ENCODE data around the gene KIF2C. TPM values are rescaled to one million over a fixed set of nuclear protein-coding genes. Genes with fewer than 3 reads are reported as not detected.

The KIF2C gene
- polyA plus RNA-seq, 1 donor from 2014 or later: 1.5 TPM

- H3K4me2 ChIP-seq (ENCODE audit: low read length): no peak overlapping the region
- TF ChIP-seq, protein P1, sequence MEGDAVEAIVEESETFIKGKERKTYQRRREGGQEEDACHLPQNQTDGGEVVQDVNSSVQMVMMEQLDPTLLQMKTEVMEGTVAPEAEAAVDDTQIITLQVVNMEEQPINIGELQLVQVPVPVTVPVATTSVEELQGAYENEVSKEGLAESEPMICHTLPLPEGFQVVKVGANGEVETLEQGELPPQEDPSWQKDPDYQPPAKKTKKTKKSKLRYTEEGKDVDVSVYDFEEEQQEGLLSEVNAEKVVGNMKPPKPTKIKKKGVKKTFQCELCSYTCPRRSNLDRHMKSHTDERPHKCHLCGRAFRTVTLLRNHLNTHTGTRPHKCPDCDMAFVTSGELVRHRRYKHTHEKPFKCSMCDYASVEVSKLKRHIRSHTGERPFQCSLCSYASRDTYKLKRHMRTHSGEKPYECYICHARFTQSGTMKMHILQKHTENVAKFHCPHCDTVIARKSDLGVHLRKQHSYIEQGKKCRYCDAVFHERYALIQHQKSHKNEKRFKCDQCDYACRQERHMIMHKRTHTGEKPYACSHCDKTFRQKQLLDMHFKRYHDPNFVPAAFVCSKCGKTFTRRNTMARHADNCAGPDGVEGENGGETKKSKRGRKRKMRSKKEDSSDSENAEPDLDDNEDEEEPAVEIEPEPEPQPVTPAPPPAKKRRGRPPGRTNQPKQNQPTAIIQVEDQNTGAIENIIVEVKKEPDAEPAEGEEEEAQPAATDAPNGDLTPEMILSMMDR (IDR thresholded peaks at IDR 0.05; ENCODE audit: poor library complexity, severe bottlenecking): no peak
- TF ChIP-seq, protein P2, sequence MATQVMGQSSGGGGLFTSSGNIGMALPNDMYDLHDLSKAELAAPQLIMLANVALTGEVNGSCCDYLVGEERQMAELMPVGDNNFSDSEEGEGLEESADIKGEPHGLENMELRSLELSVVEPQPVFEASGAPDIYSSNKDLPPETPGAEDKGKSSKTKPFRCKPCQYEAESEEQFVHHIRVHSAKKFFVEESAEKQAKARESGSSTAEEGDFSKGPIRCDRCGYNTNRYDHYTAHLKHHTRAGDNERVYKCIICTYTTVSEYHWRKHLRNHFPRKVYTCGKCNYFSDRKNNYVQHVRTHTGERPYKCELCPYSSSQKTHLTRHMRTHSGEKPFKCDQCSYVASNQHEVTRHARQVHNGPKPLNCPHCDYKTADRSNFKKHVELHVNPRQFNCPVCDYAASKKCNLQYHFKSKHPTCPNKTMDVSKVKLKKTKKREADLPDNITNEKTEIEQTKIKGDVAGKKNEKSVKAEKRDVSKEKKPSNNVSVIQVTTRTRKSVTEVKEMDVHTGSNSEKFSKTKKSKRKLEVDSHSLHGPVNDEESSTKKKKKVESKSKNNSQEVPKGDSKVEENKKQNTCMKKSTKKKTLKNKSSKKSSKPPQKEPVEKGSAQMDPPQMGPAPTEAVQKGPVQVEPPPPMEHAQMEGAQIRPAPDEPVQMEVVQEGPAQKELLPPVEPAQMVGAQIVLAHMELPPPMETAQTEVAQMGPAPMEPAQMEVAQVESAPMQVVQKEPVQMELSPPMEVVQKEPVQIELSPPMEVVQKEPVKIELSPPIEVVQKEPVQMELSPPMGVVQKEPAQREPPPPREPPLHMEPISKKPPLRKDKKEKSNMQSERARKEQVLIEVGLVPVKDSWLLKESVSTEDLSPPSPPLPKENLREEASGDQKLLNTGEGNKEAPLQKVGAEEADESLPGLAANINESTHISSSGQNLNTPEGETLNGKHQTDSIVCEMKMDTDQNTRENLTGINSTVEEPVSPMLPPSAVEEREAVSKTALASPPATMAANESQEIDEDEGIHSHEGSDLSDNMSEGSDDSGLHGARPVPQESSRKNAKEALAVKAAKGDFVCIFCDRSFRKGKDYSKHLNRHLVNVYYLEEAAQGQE (IDR thresholded peaks at IDR 0.05; ENCODE audit: borderline replicate concordance): no peak
- TF ChIP-seq TAF1 (IDR thresholded peaks at IDR 0.05; ENCODE audit: low read depth) (no peak), SMC3 (conservative IDR thresholded peaks at IDR 0.05; ENCODE audit: poor library complexity) (no peak), POLR2AphosphoS5 (IDR thresholded peaks at IDR 0.05) (no peak), EP300 (conservative IDR thresholded peaks at IDR 0.05; ENCODE audit: poor library complexity, severe bottlenecking) (no peak), RAD21 (conservative IDR thresholded peaks at IDR 0.05) (no peak), EZH2 (IDR thresholded peaks at IDR 0.05; ENCODE audit: borderline replicate concordance, insufficient read depth, low read length, poor library complexity, severe bottlenecking) (no peak), MXI1 (conservative IDR thresholded peaks at IDR 0.05; ENCODE audit: poor library complexity, severe bottlenecking) (no peak)
- H3K9ac ChIP-seq (ENCODE audit: low read length): no peak overlapping the region
- no peaks in the 10 kb centered on the region for H3K27me3 ChIP-seq (ENCODE audit: insufficient read depth, low read depth, low read length)
- H2AFZ ChIP-seq (ENCODE audit: low read depth, low read length): no peak overlapping the region
- H3K9me2 ChIP-seq (ENCODE audit: insufficient read depth, low read length): no peaks in the 10 kb centered on the region
- no peaks in the 10 kb centered on the region for H3K9me3 ChIP-seq (ENCODE audit: low read length)
- H3K4me3 ChIP-seq (ENCODE audit: low read length): no peak overlapping the region
- H3F3A ChIP-seq (ENCODE audit: insufficient read depth, low read length, poor library complexity, severe bottlenecking): no peaks in the 10 kb centered on the region
- H3K79me2 ChIP-seq (replicated peaks; ENCODE audit: insufficient read depth, low read length): no peaks in the 10 kb centered on the region
- no peaks in the 10 kb centered on the region for H3K36me3 ChIP-seq (ENCODE audit: insufficient read depth, low read length)
- no peaks in the 10 kb centered on the region for H4K20me1 ChIP-seq (ENCODE audit: insufficient read depth)
- H3K27ac ChIP-seq (ENCODE audit: low read length): no peak overlapping the region
Observed at GRCh38 chr1:44707959-44708831, 31.4 kb upstream of the KIF2C start.

DNA sequence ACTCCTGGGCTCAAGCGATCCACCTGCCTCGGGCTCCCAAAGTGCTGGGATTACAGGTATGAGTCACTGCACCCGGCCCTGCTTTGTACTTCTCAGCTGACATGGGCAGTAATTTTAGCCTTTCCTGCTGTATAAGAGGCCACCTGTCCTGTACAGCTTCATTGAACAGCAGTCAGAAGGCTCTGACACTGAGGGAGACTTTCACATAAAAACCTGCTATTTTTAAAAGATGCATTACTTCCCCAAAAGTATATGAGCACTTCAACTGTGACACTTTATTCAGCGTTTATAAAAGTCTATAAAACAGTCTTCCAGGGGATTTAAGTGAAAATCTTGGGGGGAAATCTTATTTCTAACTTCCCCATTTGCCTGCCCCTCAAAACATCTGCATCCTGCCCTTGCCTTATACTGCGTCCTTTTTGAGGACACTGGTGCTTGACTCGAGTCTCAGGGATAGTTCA lies 26.3 kb upstream of the KIF2C start:
- Histone ChIP-seq H3K27ac (ENCODE audit: low read length) (no peak overlapping the region), H3K4me3 (ENCODE audit: low read length) (no peak overlapping the region), H3K9me2 (ENCODE audit: insufficient read depth, low read length) (no peaks in the 10 kb centered on the region), H3K79me2 (replicated peaks; ENCODE audit: insufficient read depth, low read length) (no peaks in the 10 kb centered on the region), H3K27me3 (ENCODE audit: insufficient read depth, low read depth, low read length) (no peaks in the 10 kb centered on the region), H3K9me3 (ENCODE audit: low read length) (no peaks in the 10 kb centered on the region), H2AFZ (ENCODE audit: low read depth, low read length) (no peak overlapping the region), H3K36me3 (ENCODE audit: insufficient read depth, low read length) (no peaks in the 10 kb centered on the region), H3F3A (ENCODE audit: insufficient read depth, low read length, poor library complexity, severe bottlenecking) (no peaks in the 10 kb centered on the region), H3K9ac (ENCODE audit: low read length) (no peak overlapping the region), H3K4me2 (ENCODE audit: low read length) (no peak overlapping the region), H4K20me1 (ENCODE audit: insufficient read depth) (no peaks in the 10 kb centered on the region)
- TF ChIP-seq EZH2 (IDR thresholded peaks at IDR 0.05; ENCODE audit: borderline replicate concordance, insufficient read depth, low read length, poor library complexity, severe bottlenecking): no peak
- TF ChIP-seq SMC3 (conservative IDR thresholded peaks at IDR 0.05; ENCODE audit: poor library complexity): no peak
- TF ChIP-seq MXI1 (conservative IDR thresholded peaks at IDR 0.05; ENCODE audit: poor library complexity, severe bottlenecking): no peak
- no peak for TF ChIP-seq RAD21 (conservative IDR thresholded peaks at IDR 0.05)
- TF ChIP-seq TAF1 (IDR thresholded peaks at IDR 0.05; ENCODE audit: low read depth): no peak
- TF ChIP-seq, protein P1 (IDR thresholded peaks at IDR 0.05; ENCODE audit: poor library complexity, severe bottlenecking): no peak
- TF ChIP-seq POLR2AphosphoS5 (IDR thresholded peaks at IDR 0.05): no peak
- no peak for TF ChIP-seq EP300 (conservative IDR thresholded peaks at IDR 0.05; ENCODE audit: poor library complexity, severe bottlenecking)
- TF ChIP-seq, protein P2 (IDR thresholded peaks at IDR 0.05; ENCODE audit: borderline replicate concordance): no peak

Measured in neural cell (in vitro differentiated cells).